HepG2 (cell line): ENCODE measurements around the gene ARMH1. TPM values are rescaled to one million over a fixed set of nuclear protein-coding genes. Genes with fewer than 3 reads are reported as not detected.

ENCODE experiments used
- BHLHE40 ChIP-seq: IDR thresholded peaks from 2 replicates; pipeline ENCODE4 v1.6.1; 2011; ENCODE audit warnings: low read length, improper control_type of control experiment
- FLYWCH1 ChIP-seq: sonication (generic); formaldehyde crosslinking; IDR thresholded peaks from 2 replicates; pipeline ENCODE4 v1.8.1; 2023; ENCODE audit warnings: mild to moderate bottlenecking, missing genetic modification reagents
- FOXK2 ChIP-seq: fragments of 450-650 bp; IDR thresholded peaks from 2 replicates; pipeline ENCODE4 v1.6.1; 2016
- GATA4 ChIP-seq: sonication (generic); IDR thresholded peaks from 2 replicates; pipeline ENCODE4 v1.6.1; 2016; ENCODE audit warnings: antibody characterized with exemption, low read depth, borderline replicate concordance
- MYC ChIP-seq: sonication (generic); formaldehyde crosslinking; IDR thresholded peaks from 2 replicates; pipeline ENCODE4 v1.9.0; 2021; ENCODE audit warnings: missing genetic modification reagents, borderline replicate concordance
- NFIB ChIP-seq: sonication (generic); formaldehyde crosslinking; IDR thresholded peaks from 2 replicates; pipeline ENCODE4 v1.9.0; 2021; ENCODE audit warnings: missing genetic modification reagents, mild to moderate bottlenecking, borderline replicate concordance
- NR1H2 ChIP-seq: sonication (generic); formaldehyde crosslinking; IDR thresholded peaks from 2 replicates; pipeline ENCODE4 v1.8.1; 2022; ENCODE audit warnings: low read depth, missing genetic modification reagents, borderline replicate concordance
- POGZ ChIP-seq: sonication (generic); formaldehyde crosslinking; IDR thresholded peaks from 2 replicates; pipeline ENCODE4 v1.4.0; 2020; ENCODE audit warnings: mild to moderate bottlenecking, missing genetic modification reagents
- RARA ChIP-seq: IDR thresholded peaks from 2 replicates; pipeline ENCODE4 v1.6.1; 2016; ENCODE audit warnings: missing genetic modification reagents, missing compliant biosample characterization
- RBFOX2 ChIP-seq: fragments of 200-400 bp; formaldehyde crosslinking; IDR thresholded peaks from 2 replicates; pipeline ENCODE4 v1.6.1; 2017; ENCODE audit warnings: low read depth, mild to moderate bottlenecking, low read length
- SOX5 ChIP-seq: IDR thresholded peaks from 2 replicates; pipeline ENCODE4 v1.6.1; 2016; ENCODE audit warnings: borderline replicate concordance
- TCF12 ChIP-seq, 2 experiments: fragments of 450-650 bp in 1 of 2; sonication (generic) in 1 of 2; formaldehyde crosslinking in 1 of 2; IDR thresholded peaks; 2 replicates each; pipeline versions ENCODE4 v1.6.1 to v1.8.0; 2017 to 2022; ENCODE audit warnings: antibody characterized with exemption in 1 of 2, mild to moderate bottlenecking in 1 of 2, missing genetic modification reagents in 1 of 2, moderate library complexity in 1 of 2
- ZNF101 ChIP-seq: sonication (generic); formaldehyde crosslinking; IDR thresholded peaks from 2 replicates; pipeline ENCODE4 v1.4.0; 2020; ENCODE audit warnings: mild to moderate bottlenecking, low read depth, missing genetic modification reagents, borderline replicate concordance
- ZNF207 ChIP-seq: fragments of 450-650 bp; IDR thresholded peaks from 2 replicates; pipeline ENCODE4 v1.6.1; 2016; ENCODE audit warnings: antibody characterized with exemption, borderline replicate concordance
- ZNF329 ChIP-seq: sonication (generic); formaldehyde crosslinking; IDR thresholded peaks from 2 replicates; pipeline ENCODE4 v1.9.0; 2021; ENCODE audit warnings: low read depth, mild to moderate bottlenecking, missing genetic modification reagents
- ZNF331 ChIP-seq: sonication (generic); formaldehyde crosslinking; IDR thresholded peaks from 2 replicates; pipeline ENCODE4 v1.4.0; 2020; ENCODE audit warnings: missing genetic modification reagents
- ZNF367 ChIP-seq: sonication (generic); formaldehyde crosslinking; IDR thresholded peaks from 2 replicates; pipeline ENCODE4 v1.4.0; 2020; ENCODE audit warnings: missing genetic modification reagents, borderline replicate concordance
- ZNF574 ChIP-seq: sonication (generic); formaldehyde crosslinking; IDR thresholded peaks from 2 replicates; pipeline ENCODE4 v1.4.0; 2020; ENCODE audit warnings: missing genetic modification reagents
- ZNF761 ChIP-seq: sonication (generic); formaldehyde crosslinking; conservative IDR thresholded peaks from 2 replicates; pipeline ENCODE4 v1.4.0; 2020; ENCODE audit warnings: mild to moderate bottlenecking, missing genetic modification reagents
- polyA plus RNA-seq, 8 experiments: library from polyadenylated mRNA; depleted of rRNA in 3 of 8; stranded (reverse) in 7 of 8; unstranded in 1 of 8; fragments of >200 nt; fragmentation: Illumina TruSeq in 4 of 8; extraction: Trizol in 4 of 8; gene quantifications; 2 replicates each; pipeline versions ENCODE4 v1.2.1 to v1.2.3, GENCODE V29; 2011 to 2016; ENCODE audit warnings: low read depth in 4 of 8, missing spikeins in 1 of 8, mixed read lengths in 1 of 8; ENCODE audit not compliant: insufficient read depth in 1 of 8
- total RNA-seq, 5 experiments: library from RNA; depleted of rRNA; stranded (reverse); fragments of >200 nt; fragmentation: Illumina TruSeq; extraction: Trizol; gene quantifications; 2 replicates each; pipeline ENCODE4 v1.2.3, GENCODE V29; 2016; ENCODE audit warnings: low read depth in 1 of 5
- TF ChIP-seq, protein P1 (sequence below): sonication (generic); formaldehyde crosslinking; IDR thresholded peaks from 2 replicates; pipeline ENCODE4 v1.8.0; 2022; ENCODE audit warnings: missing genetic modification reagents, mild to moderate bottlenecking, inconsistent platforms, borderline replicate concordance
- TF ChIP-seq, protein P2 (sequence below): sonication (generic); formaldehyde crosslinking; IDR thresholded peaks from 2 replicates; pipeline ENCODE4 v1.5.1; 2020; ENCODE audit warnings: missing genetic modification reagents, mild to moderate bottlenecking, borderline replicate concordance

Gene ARMH1
- total and polyA plus RNA-seq, 2 of the 13 experiments (the other 11 are each of a cell fraction or from before 2014, with no cell fraction given): 0.69 TPM; not detected in 1

DNA sequence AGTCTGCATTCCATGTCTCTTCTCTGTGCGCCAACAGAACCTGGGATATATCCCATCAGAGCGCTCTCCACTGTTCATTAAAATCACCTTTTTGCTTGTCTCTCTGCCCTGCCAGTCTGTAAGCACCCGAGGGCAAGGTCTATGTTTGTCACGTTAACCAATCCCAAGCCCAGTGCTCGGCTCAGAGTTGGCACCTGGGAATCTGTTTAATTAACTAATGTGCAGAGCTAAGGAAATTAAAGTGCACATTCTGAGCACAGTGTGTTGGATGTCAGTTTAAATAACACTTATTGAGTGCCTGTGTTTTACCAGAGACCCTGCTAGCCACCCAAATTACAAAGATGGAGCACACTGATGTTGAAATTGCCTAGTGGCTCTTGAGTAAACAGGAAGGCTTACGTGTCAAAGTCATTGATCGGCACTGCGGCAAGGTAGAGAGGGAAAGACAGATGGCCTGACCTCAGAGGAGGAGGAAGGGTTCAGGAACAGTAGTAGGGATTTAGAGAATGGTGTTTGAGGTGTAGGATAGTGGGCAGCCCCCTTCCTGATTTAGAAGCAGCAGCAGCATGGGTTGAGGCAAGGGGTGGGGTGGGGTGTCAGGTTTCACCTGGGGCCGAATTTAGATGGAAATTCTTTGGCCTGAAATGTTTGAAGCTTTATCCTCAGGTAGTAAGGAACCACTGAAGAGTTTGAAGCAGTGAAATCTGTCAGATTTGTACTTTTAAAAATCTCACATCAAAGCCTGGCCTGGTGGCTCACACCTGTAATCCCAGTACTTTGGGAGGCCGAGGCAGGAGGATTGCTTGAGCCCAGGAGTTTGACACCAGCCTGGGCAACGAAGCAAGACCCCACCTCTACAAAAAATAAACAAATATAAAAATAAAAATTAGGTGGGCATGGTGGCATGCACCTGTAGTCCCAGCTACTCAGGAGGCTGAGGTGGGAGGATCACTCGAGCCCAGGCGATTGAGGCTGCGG, 7.7 kb downstream of the ARMH1 start (continued):
- TF ChIP-seq TCF12 (IDR thresholded peaks at IDR 0.05) (no peak), TCF12 (CRISPR knock-in tag; IDR thresholded peaks at IDR 0.05) (no peak), MYC (CRISPR knock-in tag) (0 out of 2 replicates have a peak, but pooled peaks have one; percentile 8), BHLHE40 (no peak), RARA (peak; percentile 93), ZNF101 (CRISPR knock-in tag) (no peak), FOXK2 (no peak), ZNF367 (CRISPR knock-in tag) (no peak), POGZ (peak; percentile 76), ZNF329 (0 out of 2 replicates have a peak, but pooled peaks have one; percentile 53), FLYWCH1 (CRISPR knock-in tag) (no peak), ZNF574 (CRISPR knock-in tag) (peak; percentile 78), SOX5 (peak; percentile 81; the same call in 1 of the 2 replicates), ZNF761 (CRISPR knock-in tag) (no peak), ZNF331 (peak; percentile 88; the same call in 1 of the 2 replicates), NR1H2 (CRISPR knock-in tag) (no peak), RBFOX2 (peak; percentile 20; the same call in 1 of the 2 replicates), GATA4 (peak; percentile 22; the same call in 1 of the 2 replicates), NFIB (CRISPR knock-in tag) (no peak), ZNF207 (no peak)
- TF ChIP-seq, protein P1, sequence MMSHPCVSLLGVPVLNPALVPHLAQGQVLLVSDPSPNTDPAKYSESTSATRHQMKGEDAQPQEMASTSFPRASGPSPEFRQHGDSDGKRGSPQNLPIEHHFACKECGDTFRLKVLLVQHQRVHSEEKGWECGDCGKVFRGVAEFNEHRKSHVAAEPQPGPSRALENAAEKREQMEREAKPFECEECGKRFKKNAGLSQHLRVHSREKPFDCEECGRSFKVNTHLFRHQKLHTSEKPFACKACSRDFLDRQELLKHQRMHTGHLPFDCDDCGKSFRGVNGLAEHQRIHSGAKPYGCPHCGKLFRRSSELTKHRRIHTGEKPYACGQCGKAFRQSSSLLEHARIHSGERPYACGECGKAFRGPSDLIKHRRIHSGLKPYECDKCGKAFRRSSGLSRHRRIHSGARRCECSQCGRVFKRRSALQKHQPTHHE (CRISPR knock-in tag): 0 out of 2 replicates have a peak, but pooled peaks have one; percentile 47
- TF ChIP-seq, protein P2, sequence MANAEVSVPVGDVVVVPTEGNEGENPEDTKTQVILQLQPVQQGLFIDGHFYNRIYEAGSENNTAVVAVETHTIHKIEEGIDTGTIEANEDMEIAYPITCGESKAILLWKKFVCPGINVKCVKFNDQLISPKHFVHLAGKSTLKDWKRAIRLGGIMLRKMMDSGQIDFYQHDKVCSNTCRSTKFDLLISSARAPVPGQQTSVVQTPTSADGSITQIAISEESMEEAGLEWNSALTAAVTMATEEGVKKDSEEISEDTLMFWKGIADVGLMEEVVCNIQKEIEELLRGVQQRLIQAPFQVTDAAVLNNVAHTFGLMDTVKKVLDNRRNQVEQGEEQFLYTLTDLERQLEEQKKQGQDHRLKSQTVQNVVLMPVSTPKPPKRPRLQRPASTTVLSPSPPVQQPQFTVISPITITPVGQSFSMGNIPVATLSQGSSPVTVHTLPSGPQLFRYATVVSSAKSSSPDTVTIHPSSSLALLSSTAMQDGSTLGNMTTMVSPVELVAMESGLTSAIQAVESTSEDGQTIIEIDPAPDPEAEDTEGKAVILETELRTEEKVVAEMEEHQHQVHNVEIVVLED (CRISPR knock-in tag): peak; percentile 52; the same call in 1 of the 2 replicates
